ENCODE measurements around the gene WDR17.

The WDR17 gene

GRCh38 chr4:176077561-176077960, 11.9 kb downstream of the WDR17 start:
- H3K4me1 ChIP-seq (ENCODE audit: control insufficient read depth in 2 of 2, insufficient read depth in 2 of 2, low read length in 2 of 2): no peaks in the 10 kb centered on the region
- no peaks in the 10 kb centered on the region for H3K27me3 ChIP-seq (ENCODE audit: control insufficient read depth in 2 of 2, insufficient read depth in 2 of 2, low read length in 2 of 2)
- no peaks in the 10 kb centered on the region for H3K9me3 ChIP-seq (ENCODE audit: control insufficient read depth in 2 of 2, low read length in 2 of 2)
- H3K36me3 ChIP-seq (ENCODE audit: control insufficient read depth in 2 of 2, insufficient read depth in 2 of 2, low read length in 2 of 2): no peaks in the 10 kb centered on the region
- H3K9ac ChIP-seq (ENCODE audit: low read depth in 1 of 2, low read length in 2 of 2): no peak overlapping the region
- H3K27ac ChIP-seq (ENCODE audit: low read depth in 2 of 2, low read length in 2 of 2): no peak overlapping the region
- no peak overlapping the region for H3K4me3 ChIP-seq (ENCODE audit: low read length in 2 of 2)

- no peak overlapping the region for H3K27ac ChIP-seq (ENCODE audit: low read depth in 2 of 2, low read length in 2 of 2)
- no peak overlapping the region for H3K4me3 ChIP-seq (ENCODE audit: low read length in 2 of 2)
- no peak overlapping the region for H3K9ac ChIP-seq (ENCODE audit: low read depth in 1 of 2, low read length in 2 of 2)
- no peaks in the 10 kb centered on the region for H3K4me1 ChIP-seq (ENCODE audit: control insufficient read depth in 2 of 2, insufficient read depth in 2 of 2, low read length in 2 of 2)
- no peaks in the 10 kb centered on the region for H3K36me3 ChIP-seq (ENCODE audit: control insufficient read depth in 2 of 2, insufficient read depth in 2 of 2, low read length in 2 of 2)
- no peaks in the 10 kb centered on the region for H3K27me3 ChIP-seq (ENCODE audit: control insufficient read depth in 2 of 2, insufficient read depth in 2 of 2, low read length in 2 of 2)
- no peaks in the 10 kb centered on the region for H3K9me3 ChIP-seq (ENCODE audit: control insufficient read depth in 2 of 2, low read length in 2 of 2)
Observed at GRCh38 chr4:176084769-176085168, 19.1 kb downstream of the WDR17 start.

GRCh38 chr4:176090115-176090514, 24.5 kb downstream of the WDR17 start:
- H3K27me3 ChIP-seq (ENCODE audit: control insufficient read depth in 2 of 2, insufficient read depth in 2 of 2, low read length in 2 of 2): no peaks in the 10 kb centered on the region
- no peaks in the 10 kb centered on the region for H3K9me3 ChIP-seq (ENCODE audit: control insufficient read depth in 2 of 2, low read length in 2 of 2)
- H3K4me3 ChIP-seq (ENCODE audit: low read length in 2 of 2): no peak overlapping the region
- no peaks in the 10 kb centered on the region for H3K36me3 ChIP-seq (ENCODE audit: control insufficient read depth in 2 of 2, insufficient read depth in 2 of 2, low read length in 2 of 2)
- H3K4me1 ChIP-seq (ENCODE audit: control insufficient read depth in 2 of 2, insufficient read depth in 2 of 2, low read length in 2 of 2): no peaks in the 10 kb centered on the region
- H3K9ac ChIP-seq (ENCODE audit: low read depth in 1 of 2, low read length in 2 of 2): no peak overlapping the region
- H3K27ac ChIP-seq (ENCODE audit: low read depth in 2 of 2, low read length in 2 of 2): no peak overlapping the region

GRCh38 chr4:176099314-176099713, 33.7 kb downstream of the WDR17 start:
- Histone ChIP-seq H3K4me1 (ENCODE audit: control insufficient read depth in 2 of 2, insufficient read depth in 2 of 2, low read length in 2 of 2) (no peaks in the 10 kb centered on the region), H3K9ac (ENCODE audit: low read depth in 1 of 2, low read length in 2 of 2) (no peak overlapping the region), H3K27ac (ENCODE audit: low read depth in 2 of 2, low read length in 2 of 2) (no peak overlapping the region), H3K9me3 (ENCODE audit: control insufficient read depth in 2 of 2, low read length in 2 of 2) (no peaks in the 10 kb centered on the region), H3K4me3 (ENCODE audit: low read length in 2 of 2) (no peak overlapping the region), H3K36me3 (ENCODE audit: control insufficient read depth in 2 of 2, insufficient read depth in 2 of 2, low read length in 2 of 2) (no peaks in the 10 kb centered on the region), H3K27me3 (ENCODE audit: control insufficient read depth in 2 of 2, insufficient read depth in 2 of 2, low read length in 2 of 2) (no peaks in the 10 kb centered on the region)

- Histone ChIP-seq H3K27ac (ENCODE audit: low read depth in 2 of 2, low read length in 2 of 2) (no peak overlapping the region), H3K9ac (ENCODE audit: low read depth in 1 of 2, low read length in 2 of 2) (no peak overlapping the region), H3K9me3 (ENCODE audit: control insufficient read depth in 2 of 2, low read length in 2 of 2) (no peaks in the 10 kb centered on the region), H3K4me3 (ENCODE audit: low read length in 2 of 2) (no peak overlapping the region), H3K4me1 (ENCODE audit: control insufficient read depth in 2 of 2, insufficient read depth in 2 of 2, low read length in 2 of 2) (no peaks in the 10 kb centered on the region), H3K27me3 (ENCODE audit: control insufficient read depth in 2 of 2, insufficient read depth in 2 of 2, low read length in 2 of 2) (no peaks in the 10 kb centered on the region), H3K36me3 (ENCODE audit: control insufficient read depth in 2 of 2, insufficient read depth in 2 of 2, low read length in 2 of 2) (no peaks in the 10 kb centered on the region)
Observed at GRCh38 chr4:176102414-176103063, 36.9 kb downstream of the WDR17 start.

- H3K4me1 ChIP-seq (ENCODE audit: control insufficient read depth in 2 of 2, insufficient read depth in 2 of 2, low read length in 2 of 2): no peaks in the 10 kb centered on the region
- H3K27ac ChIP-seq (ENCODE audit: low read depth in 2 of 2, low read length in 2 of 2): no peak overlapping the region
- no peaks in the 10 kb centered on the region for H3K9me3 ChIP-seq (ENCODE audit: control insufficient read depth in 2 of 2, low read length in 2 of 2)
- no peaks in the 10 kb centered on the region for H3K27me3 ChIP-seq (ENCODE audit: control insufficient read depth in 2 of 2, insufficient read depth in 2 of 2, low read length in 2 of 2)
- H3K4me3 ChIP-seq (ENCODE audit: low read length in 2 of 2): no peak overlapping the region
- no peak overlapping the region for H3K9ac ChIP-seq (ENCODE audit: low read depth in 1 of 2, low read length in 2 of 2)
- no peaks in the 10 kb centered on the region for H3K36me3 ChIP-seq (ENCODE audit: control insufficient read depth in 2 of 2, insufficient read depth in 2 of 2, low read length in 2 of 2)
Observed at GRCh38 chr4:176107695-176108094, 42.1 kb downstream of the WDR17 start.

- H3K4me3 ChIP-seq (ENCODE audit: low read length in 2 of 2): no peak overlapping the region
- H3K27ac ChIP-seq (ENCODE audit: low read depth in 2 of 2, low read length in 2 of 2): no peak overlapping the region
- H3K27me3 ChIP-seq (ENCODE audit: control insufficient read depth in 2 of 2, insufficient read depth in 2 of 2, low read length in 2 of 2): no peaks in the 10 kb centered on the region
- H3K9me3 ChIP-seq (ENCODE audit: control insufficient read depth in 2 of 2, low read length in 2 of 2): no peaks in the 10 kb centered on the region
- no peaks in the 10 kb centered on the region for H3K4me1 ChIP-seq (ENCODE audit: control insufficient read depth in 2 of 2, insufficient read depth in 2 of 2, low read length in 2 of 2)
- H3K9ac ChIP-seq (ENCODE audit: low read depth in 1 of 2, low read length in 2 of 2): no peak overlapping the region
- no peaks in the 10 kb centered on the region for H3K36me3 ChIP-seq (ENCODE audit: control insufficient read depth in 2 of 2, insufficient read depth in 2 of 2, low read length in 2 of 2)
Observed at GRCh38 chr4:176123710-176124407, 58.2 kb downstream of the WDR17 start.

GRCh38 chr4:176125063-176125462, 59.4 kb downstream of the WDR17 start:
- Histone ChIP-seq H3K9ac (ENCODE audit: low read depth in 1 of 2, low read length in 2 of 2) (no peak overlapping the region), H3K9me3 (ENCODE audit: control insufficient read depth in 2 of 2, low read length in 2 of 2) (no peaks in the 10 kb centered on the region), H3K4me3 (ENCODE audit: low read length in 2 of 2) (no peak overlapping the region), H3K27ac (ENCODE audit: low read depth in 2 of 2, low read length in 2 of 2) (no peak overlapping the region), H3K27me3 (ENCODE audit: control insufficient read depth in 2 of 2, insufficient read depth in 2 of 2, low read length in 2 of 2) (no peaks in the 10 kb centered on the region), H3K4me1 (ENCODE audit: control insufficient read depth in 2 of 2, insufficient read depth in 2 of 2, low read length in 2 of 2) (no peaks in the 10 kb centered on the region), H3K36me3 (ENCODE audit: control insufficient read depth in 2 of 2, insufficient read depth in 2 of 2, low read length in 2 of 2) (no peaks in the 10 kb centered on the region)

GRCh38 chr4:176134670-176135069, 69.0 kb downstream of the WDR17 start:
- Histone ChIP-seq H3K9ac (ENCODE audit: low read depth in 1 of 2, low read length in 2 of 2) (no peak overlapping the region), H3K27me3 (ENCODE audit: control insufficient read depth in 2 of 2, insufficient read depth in 2 of 2, low read length in 2 of 2) (no peaks in the 10 kb centered on the region), H3K9me3 (ENCODE audit: control insufficient read depth in 2 of 2, low read length in 2 of 2) (no peaks in the 10 kb centered on the region), H3K4me3 (ENCODE audit: low read length in 2 of 2) (no peak overlapping the region), H3K36me3 (ENCODE audit: control insufficient read depth in 2 of 2, insufficient read depth in 2 of 2, low read length in 2 of 2) (no peaks in the 10 kb centered on the region), H3K4me1 (ENCODE audit: control insufficient read depth in 2 of 2, insufficient read depth in 2 of 2, low read length in 2 of 2) (no peaks in the 10 kb centered on the region), H3K27ac (ENCODE audit: low read depth in 2 of 2, low read length in 2 of 2) (no peak overlapping the region)

GRCh38 chr4:176137631-176138030, 72.0 kb downstream of the WDR17 start:
- no peak overlapping the region for H3K9ac ChIP-seq (ENCODE audit: low read depth in 1 of 2, low read length in 2 of 2)
- H3K27ac ChIP-seq (ENCODE audit: low read depth in 2 of 2, low read length in 2 of 2): no peak overlapping the region
- no peaks in the 10 kb centered on the region for H3K9me3 ChIP-seq (ENCODE audit: control insufficient read depth in 2 of 2, low read length in 2 of 2)
- H3K27me3 ChIP-seq (ENCODE audit: control insufficient read depth in 2 of 2, insufficient read depth in 2 of 2, low read length in 2 of 2): no peaks in the 10 kb centered on the region
- no peaks in the 10 kb centered on the region for H3K36me3 ChIP-seq (ENCODE audit: control insufficient read depth in 2 of 2, insufficient read depth in 2 of 2, low read length in 2 of 2)
- H3K4me1 ChIP-seq (ENCODE audit: control insufficient read depth in 2 of 2, insufficient read depth in 2 of 2, low read length in 2 of 2): no peaks in the 10 kb centered on the region
- no peak overlapping the region for H3K4me3 ChIP-seq (ENCODE audit: low read length in 2 of 2)

Measured in mucosa of rectum (tissue), 2 donors.